Fibroblast of pulmonary artery (primary cell): ENCODE measurements around the gene FAM193B.

Experiments
- DNase-seq: peaks from one replicate; pipeline ENCODE4 v3.0.0-alpha.2; 2010; ENCODE audit warnings: low read depth
- H3K4me3 ChIP-seq: replicated peaks from 2 replicates; pipeline ENCODE4 v1.5.1; 2011; ENCODE audit warnings: low read depth, mild to moderate bottlenecking, control low read depth, low read length, moderate library complexity
- CTCF ChIP-seq: IDR thresholded peaks from 2 replicates; pipeline ENCODE4 v1.5.1; 2011; ENCODE audit warnings: mild to moderate bottlenecking, control low read depth, low read length, inconsistent platforms; ENCODE audit errors: missing control alignments

FAM193B gene

GRCh38 chr5:177491983-177492746 lies 62.2 kb downstream of the FAM193B start:
- H3K4me3 ChIP-seq: no peak overlapping the region
- no peak for DNase-seq
- no peak for TF ChIP-seq CTCF

GRCh38 chr5:177491429-177491945 lies 62.9 kb downstream of the FAM193B start:
- DNase-seq: no peak
- peak; percentile 28 for TF ChIP-seq CTCF
- no peak overlapping the region for H3K4me3 ChIP-seq

- no peak overlapping the region for H3K4me3 ChIP-seq
- no peak for TF ChIP-seq CTCF
- no peak for DNase-seq
These were observed 63.4 kb downstream of the FAM193B start for GRCh38 chr5:177490992-177491391.

GRCh38 chr5:177490311-177490991 lies 63.9 kb downstream of the FAM193B start:
- H3K4me3 ChIP-seq: no peak overlapping the region

GRCh38 chr5:177489119-177489716 lies 65.1 kb downstream of the FAM193B start:
- no peak overlapping the region for H3K4me3 ChIP-seq
- no peak for TF ChIP-seq CTCF
- DNase-seq: no peak

More at GRCh38 chr5:177490311-177490991, 63.9 kb downstream of the FAM193B start:
- no peak for DNase-seq
- no peak for TF ChIP-seq CTCF

- H3K4me3 ChIP-seq: no peak overlapping the region
- no peak for DNase-seq
- TF ChIP-seq CTCF: no peak
These were observed 66.4 kb downstream of the FAM193B start for GRCh38 chr5:177487975-177488374.
